Measurements from ENCODE around the gene KCNQ1.

GRCh38 chr11:2641623-2642022 is 196.8 kb downstream of the KCNQ1 start:
- TF ChIP-seq CTCF (IDR thresholded peaks at IDR 0.05) (no peak), POLR2A (IDR thresholded peaks at IDR 0.05) (no peak)

Measured in lower leg skin (tissue), 3 donors.